Measurements from ENCODE around the gene TRMU. TPM values are rescaled to one million over a fixed set of nuclear protein-coding genes. Genes with fewer than 3 reads are reported as not detected.

The TRMU gene
- total RNA-seq, 3 donors from 2014 or later (not counting 1 experiment from before 2014, with no cell fraction given), result 54.5 to 77.9 (median 58.4) TPM

- Histone ChIP-seq H3K4me3 (ENCODE audit: low read length) (no peak overlapping the region), H3K9me3 (ENCODE audit: control insufficient read depth, insufficient read depth, low read length) (no peaks in the 10 kb centered on the region), H3K36me3 (ENCODE audit: control insufficient read depth, insufficient read depth, low read length) (peaks cover 70% of the 10 kb centered on the region), H3K27ac (ENCODE audit: low read length) (no peak overlapping the region), H3K4me1 (ENCODE audit: control insufficient read depth, insufficient read depth, low read length) (peaks cover 9% of the 10 kb centered on the region), H3K27me3 (ENCODE audit: control insufficient read depth, insufficient read depth, low read length) (no peaks in the 10 kb centered on the region)
- WGBS (ENCODE audit: insufficient coverage), result 96% methylated on average over 21 of the region's 21 CpGs
- DNase-seq (no peak), ATAC-seq (no peak)
- H3K4me3 Mint-ChIP-seq, result no peak overlapping the region
- TF ChIP-seq CTCF (IDR thresholded peaks at IDR 0.05), result no peak
- no peaks in the 10 kb centered on the region for H3K9me3 Mint-ChIP-seq
- intact Hi-C loops (cut with micrococcal nuclease), result no loop called here
- H3K36me3 Mint-ChIP-seq, result no peaks in the 10 kb centered on the region
- H3K27ac Mint-ChIP-seq, result no peak overlapping the region
- no peaks in the 10 kb centered on the region for H3K27me3 Mint-ChIP-seq (ENCODE audit: low read depth in 2 of 2)
- peaks cover 5 to 7% of the 10 kb centered on the region in 2 donors for H3K4me1 Mint-ChIP-seq
Measured at GRCh38 chr22:46354176-46354992, 18.9 kb downstream of the TRMU start.

- H3K36me3 Mint-ChIP-seq, result no peaks in the 10 kb centered on the region
- 96% methylated on average over 7 of the region's 7 CpGs for WGBS (ENCODE audit: insufficient coverage)
- Histone ChIP-seq H3K36me3 (ENCODE audit: control insufficient read depth, insufficient read depth, low read length) (peaks cover 67% of the 10 kb centered on the region), H3K27ac (ENCODE audit: low read length) (no peak overlapping the region), H3K4me3 (ENCODE audit: low read length) (no peak overlapping the region), H3K4me1 (ENCODE audit: control insufficient read depth, insufficient read depth, low read length) (peaks cover 9% of the 10 kb centered on the region), H3K27me3 (ENCODE audit: control insufficient read depth, insufficient read depth, low read length) (no peaks in the 10 kb centered on the region), H3K9me3 (ENCODE audit: control insufficient read depth, insufficient read depth, low read length) (no peaks in the 10 kb centered on the region)
- no peak for TF ChIP-seq CTCF (IDR thresholded peaks at IDR 0.05)
- H3K27me3 Mint-ChIP-seq (ENCODE audit: low read depth in 2 of 2), result no peaks in the 10 kb centered on the region
- ATAC-seq (no peak), DNase-seq (no peak)
- no peak overlapping the region for H3K4me3 Mint-ChIP-seq
- H3K27ac Mint-ChIP-seq, result no peak overlapping the region
- no peaks in the 10 kb centered on the region for H3K9me3 Mint-ChIP-seq
- peaks cover 5 to 7% of the 10 kb centered on the region in 2 donors for H3K4me1 Mint-ChIP-seq
- intact Hi-C loops (cut with micrococcal nuclease), result loop anchor here (1.0 kb wide), 1 partner anchor 187 kb away; no protein-coding TSS in a partner anchor
Measured at GRCh38 chr22:46354993-46355305, 19.4 kb downstream of the TRMU start.

GRCh38 chr22:46355369-46355995 lies 20.0 kb downstream of the TRMU start:
- Mint-ChIP-seq H3K4me3 (no peak overlapping the region), H3K27me3 (ENCODE audit: low read depth in 2 of 2) (no peaks in the 10 kb centered on the region), H3K9me3 (no peaks in the 10 kb centered on the region), H3K36me3 (no peaks in the 10 kb centered on the region), H3K27ac (no peak overlapping the region), H3K4me1 (peaks cover 5 to 7% of the 10 kb centered on the region in 2 donors)
- H3K27me3 ChIP-seq (ENCODE audit: control insufficient read depth, insufficient read depth, low read length), result no peaks in the 10 kb centered on the region
- ATAC-seq (peak in 2 of 3 donors; percentile 82 to 84), DNase-seq (peak; percentile 70 to 80)
- TF ChIP-seq CTCF (IDR thresholded peaks at IDR 0.05), result peak; percentile 74
- intact Hi-C loops (cut with micrococcal nuclease), result loop anchor here (1.0 kb wide), 1 partner anchor 187 kb away; no protein-coding TSS in a partner anchor
- no peak overlapping the region for H3K27ac ChIP-seq (ENCODE audit: low read length)
- WGBS (ENCODE audit: insufficient coverage), result 68% methylated on average over 22 of the region's 22 CpGs
- H3K4me3 ChIP-seq (ENCODE audit: low read length), result no peak overlapping the region
- peaks cover 63% of the 10 kb centered on the region for H3K36me3 ChIP-seq (ENCODE audit: control insufficient read depth, insufficient read depth, low read length)
- peaks cover 9% of the 10 kb centered on the region for H3K4me1 ChIP-seq (ENCODE audit: control insufficient read depth, insufficient read depth, low read length)
- H3K9me3 ChIP-seq (ENCODE audit: control insufficient read depth, insufficient read depth, low read length), result no peaks in the 10 kb centered on the region
